ENCODE results near the gene TMEM74B. TPM values are rescaled to one million over a fixed set of nuclear protein-coding genes. Genes with fewer than 3 reads are reported as not detected.
A peak's percentile ranks its signal among the peaks of the same experiment; 100 is the strongest.
"Not testable (repeated sequence)": the region's sequence is repeated elsewhere in the genome, so short reads cannot be mapped to it uniquely, and the experiment has no call there.

The TMEM74B gene
- 3.6 TPM for polyA plus RNA-seq (2013, experiment 1 of 2)
- 5.1 TPM for polyA plus RNA-seq (2013, experiment 2 of 2)

DNA sequence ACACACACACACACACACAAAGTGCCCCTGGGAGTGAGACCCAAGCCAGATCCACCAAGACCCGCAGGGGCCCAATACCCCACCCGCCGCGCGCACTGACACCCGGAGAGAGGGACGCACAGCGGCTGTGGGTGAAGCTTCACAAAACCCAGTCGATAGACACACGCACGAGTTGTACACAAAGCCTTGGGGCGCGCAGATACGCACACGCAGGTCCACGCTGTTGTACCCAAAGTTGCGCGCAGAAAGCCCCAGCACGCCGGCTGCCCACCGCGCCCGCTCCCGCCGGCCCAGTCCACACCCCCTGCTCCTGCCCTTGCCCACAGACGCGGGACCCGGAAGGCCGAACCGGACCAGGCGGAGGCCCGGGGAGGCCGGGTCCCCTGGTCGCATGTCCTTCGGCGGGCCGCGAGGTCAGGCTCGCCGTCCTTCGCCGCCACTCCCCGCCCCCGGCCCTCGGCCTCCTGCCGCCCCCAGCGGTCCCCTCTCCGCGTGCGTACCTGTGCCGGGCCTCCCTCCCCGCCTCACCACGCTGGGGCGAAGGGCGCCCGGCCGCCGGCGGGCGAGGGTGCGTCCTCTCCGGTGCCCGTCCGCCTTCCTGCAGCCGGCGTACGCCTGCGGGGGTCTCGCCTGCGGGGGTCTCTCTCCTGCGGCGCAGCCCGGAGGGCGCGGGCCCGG lies at the start of gene TMEM74B:
TSS of gene TMEM74B (minus strand) at position 344 of the 678 bp plus-strand sequence. CDS start 1,180 bp downstream, outside the sequence.
- peaks cover 45% of the 10 kb centered on the region for H3K27me3 ChIP-seq (ENCODE audit: insufficient read depth, low read length)
- H3K36me3 ChIP-seq (ENCODE audit: insufficient read depth, low read length), result no peaks in the 10 kb centered on the region
- no peak within 1 kb of the TSS for H3K27ac ChIP-seq (ENCODE audit: low read depth, low read length)
- H3K4me1 ChIP-seq (ENCODE audit: insufficient read depth, low read length), result peaks cover 11% of the 10 kb centered on the region
- H3K9ac ChIP-seq (ENCODE audit: low read depth, low read length), result peak within 1 kb of the TSS; percentile 45; the same call in 1 of the 2 replicates
- 3% methylated on average over 76 of the region's 76 CpGs for WGBS
- H3K4me3 ChIP-seq (ENCODE audit: low read length), result peak within 1 kb of the TSS; percentile 61
- H3K9me3 ChIP-seq (ENCODE audit: insufficient read depth, low read depth, low read length), result no peaks in the 10 kb centered on the region

DNA sequence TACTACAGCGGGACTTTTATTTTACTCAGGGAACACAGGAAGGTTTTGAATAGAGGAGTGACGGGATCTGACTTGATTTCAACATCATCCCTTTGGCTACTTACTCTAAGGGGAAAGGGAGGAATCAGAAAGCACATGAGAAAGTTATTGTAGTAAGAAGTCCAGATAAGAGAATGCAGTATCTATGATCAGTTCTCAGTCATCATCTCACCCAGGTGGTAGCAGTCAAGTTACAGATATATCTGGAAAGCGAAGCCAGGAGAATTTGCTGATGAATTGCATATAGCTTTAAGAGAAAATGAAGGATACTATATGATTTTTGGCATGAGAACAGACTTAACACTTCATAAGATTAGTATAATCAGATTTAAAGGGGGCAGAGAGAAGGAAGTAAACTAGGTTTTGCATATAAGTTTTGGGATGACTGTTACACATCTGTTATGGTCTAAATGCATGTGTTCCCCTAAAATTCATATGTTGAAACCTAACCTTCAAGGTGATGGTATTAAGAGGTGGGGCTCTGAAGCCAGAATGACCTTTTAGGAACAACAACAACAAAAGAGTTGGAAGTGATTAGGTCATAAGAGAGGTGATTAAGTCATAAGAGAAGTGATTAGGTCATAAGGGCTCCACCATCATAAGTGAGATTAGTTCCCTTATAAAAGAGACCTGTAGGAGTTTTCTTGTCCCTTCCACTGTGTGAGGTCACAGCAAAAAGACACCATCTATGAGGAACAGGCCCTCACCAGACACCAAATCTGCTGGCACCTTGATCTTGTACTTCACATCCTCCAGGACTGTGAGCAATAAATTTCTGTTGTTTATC lies 47.7 kb upstream of the TMEM74B start:
- H3K27me3 ChIP-seq (ENCODE audit: insufficient read depth, low read length), result peaks cover 36% of the 10 kb centered on the region
- no peak overlapping the region for H3K27ac ChIP-seq (ENCODE audit: low read depth, low read length)
- H3K36me3 ChIP-seq (ENCODE audit: insufficient read depth, low read length), result no peaks in the 10 kb centered on the region
- H3K4me3 ChIP-seq (ENCODE audit: low read length), result no peak overlapping the region
- no peaks in the 10 kb centered on the region for H3K9me3 ChIP-seq (ENCODE audit: insufficient read depth, low read depth, low read length)
- no peak overlapping the region for H3K9ac ChIP-seq (ENCODE audit: low read depth, low read length)
- 90% methylated on average over 3 of the region's 3 CpGs for WGBS
- H3K4me1 ChIP-seq (ENCODE audit: insufficient read depth, low read length), result no peaks in the 10 kb centered on the region

DNA sequence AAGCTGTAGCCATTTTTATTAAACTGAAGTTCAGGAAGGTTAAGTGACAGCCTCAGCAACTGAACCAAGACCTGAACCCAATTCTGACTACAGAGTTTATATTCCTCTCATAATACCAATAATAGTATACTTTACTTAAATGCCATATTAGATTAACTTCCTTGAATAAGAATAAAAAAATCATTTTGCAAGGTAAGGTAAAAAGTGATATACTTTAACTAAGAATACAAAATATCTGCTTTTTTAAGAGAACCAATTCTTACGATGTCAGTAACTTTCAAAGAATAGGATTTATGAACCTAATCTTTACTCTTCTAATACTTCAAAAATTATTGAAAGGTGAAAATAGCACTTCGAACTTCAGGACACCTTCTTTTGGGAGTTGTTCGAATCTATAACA lies 44.8 kb upstream of the TMEM74B start:
- no peak overlapping the region for H3K9ac ChIP-seq (ENCODE audit: low read depth, low read length)
- no peak overlapping the region for H3K27ac ChIP-seq (ENCODE audit: low read depth, low read length)
- WGBS, result 88% methylated on average over 2 of the region's 3 CpGs
- peaks cover 4% of the 10 kb centered on the region for H3K4me1 ChIP-seq (ENCODE audit: insufficient read depth, low read length)
- H3K27me3 ChIP-seq (ENCODE audit: insufficient read depth, low read length), result peaks cover 59% of the 10 kb centered on the region
- H3K9me3 ChIP-seq (ENCODE audit: insufficient read depth, low read depth, low read length), result no peaks in the 10 kb centered on the region
- no peaks in the 10 kb centered on the region for H3K36me3 ChIP-seq (ENCODE audit: insufficient read depth, low read length)
- no peak overlapping the region for H3K4me3 ChIP-seq (ENCODE audit: low read length)

DNA sequence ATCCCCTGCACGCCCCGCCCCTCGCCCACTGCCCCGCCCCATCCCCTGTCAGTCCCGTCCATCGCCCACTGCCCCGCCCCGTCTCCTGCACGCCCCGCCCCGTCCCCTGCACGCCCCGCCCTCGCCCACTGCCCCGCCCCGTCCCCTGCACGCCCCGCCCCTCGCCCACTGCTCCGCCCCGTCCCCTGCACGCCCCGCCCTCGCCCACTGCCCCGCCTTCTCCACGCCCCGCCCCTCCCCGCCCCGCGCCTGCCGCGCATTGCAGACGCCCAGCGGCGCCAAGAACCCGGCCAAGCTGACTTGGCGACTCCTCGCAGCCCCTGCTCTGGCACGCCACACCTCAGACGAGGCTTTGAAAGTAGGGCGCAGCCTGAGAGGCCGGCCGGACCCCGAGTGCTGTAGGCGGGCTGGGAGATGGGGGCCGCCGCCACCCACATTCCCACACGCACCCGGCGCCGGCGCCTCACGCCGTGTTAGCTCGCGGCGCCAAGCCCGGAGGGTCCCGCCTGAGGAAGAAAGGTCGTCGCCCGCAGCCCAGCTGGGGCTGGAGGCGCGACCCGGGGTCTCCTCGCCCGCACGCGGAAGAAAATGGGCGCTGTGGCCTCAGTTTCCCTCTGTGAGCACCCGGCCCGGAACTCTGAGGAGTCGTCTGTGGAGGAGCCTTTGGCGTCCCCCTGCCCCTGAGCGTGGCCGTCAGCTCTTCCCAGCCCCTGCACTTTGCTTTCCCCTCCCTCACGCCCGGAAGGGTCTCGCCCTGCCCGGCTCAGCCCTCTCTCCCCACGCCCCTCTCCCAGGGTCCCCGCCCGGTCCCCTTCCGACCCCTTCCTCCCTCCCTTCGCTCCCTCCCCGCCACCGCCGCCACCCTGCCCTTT lies 41.2 kb upstream of the TMEM74B start, which contains the start of gene RAD21L1:
TSS of gene RAD21L1 (plus strand) at position 262 of the 872 bp plus-strand sequence. CDS start 2,410 bp downstream, outside the sequence.
- H3K9ac ChIP-seq (ENCODE audit: low read depth, low read length), result peak within 1 kb of the TSS; percentile 77
- H3K4me1 ChIP-seq (ENCODE audit: insufficient read depth, low read length), result peaks cover 4% of the 10 kb centered on the region
- H3K27ac ChIP-seq (ENCODE audit: low read depth, low read length), result peak within 1 kb of the TSS; percentile 58; the same call in 1 of the 2 replicates
- H3K4me3 ChIP-seq (ENCODE audit: low read length), result peak within 1 kb of the TSS; percentile 74
- WGBS, result under 1% methylated on average over 69 of the region's 88 CpGs
- H3K36me3 ChIP-seq (ENCODE audit: insufficient read depth, low read length), result no peaks in the 10 kb centered on the region
- H3K27me3 ChIP-seq (ENCODE audit: insufficient read depth, low read length), result peaks cover 60% of the 10 kb centered on the region
- no peaks in the 10 kb centered on the region for H3K9me3 ChIP-seq (ENCODE audit: insufficient read depth, low read depth, low read length)

DNA sequence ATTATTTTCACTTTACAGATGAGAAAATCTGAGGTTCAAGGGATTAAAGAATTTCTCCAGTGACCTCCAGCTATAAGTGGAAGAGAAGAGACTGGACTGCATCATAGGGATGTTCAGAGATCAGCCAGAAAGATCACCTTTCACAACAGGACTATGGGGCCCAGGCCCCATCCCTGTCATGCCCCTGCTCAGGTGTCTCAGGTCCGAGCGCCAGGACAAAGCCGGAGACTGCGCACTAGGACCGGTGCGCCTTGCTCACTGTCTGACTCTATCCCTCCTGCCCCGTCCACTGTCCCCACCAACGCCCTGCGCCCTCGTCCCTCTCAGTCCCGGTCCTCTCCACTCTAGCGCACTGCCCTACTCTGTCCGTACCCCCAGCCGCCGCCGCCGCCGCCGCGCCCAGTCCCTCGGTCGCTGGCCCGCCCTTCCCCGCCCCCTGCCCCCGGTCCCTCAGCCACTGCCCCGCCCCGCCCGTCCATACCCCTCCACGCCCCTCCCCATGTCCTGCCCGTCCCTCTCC lies 40.5 kb upstream of the TMEM74B start:
- no peak overlapping the region for H3K27ac ChIP-seq (ENCODE audit: low read depth, low read length)
- peak overlapping the region; percentile 70 for H3K4me3 ChIP-seq (ENCODE audit: low read length)
- peaks cover 4% of the 10 kb centered on the region for H3K4me1 ChIP-seq (ENCODE audit: insufficient read depth, low read length)
- H3K27me3 ChIP-seq (ENCODE audit: insufficient read depth, low read length), result peaks cover 55% of the 10 kb centered on the region
- no peaks in the 10 kb centered on the region for H3K36me3 ChIP-seq (ENCODE audit: insufficient read depth, low read length)
- H3K9ac ChIP-seq (ENCODE audit: low read depth, low read length), result no peak overlapping the region
- WGBS, result 2% methylated on average over 22 of the region's 30 CpGs
- no peaks in the 10 kb centered on the region for H3K9me3 ChIP-seq (ENCODE audit: insufficient read depth, low read depth, low read length)

DNA sequence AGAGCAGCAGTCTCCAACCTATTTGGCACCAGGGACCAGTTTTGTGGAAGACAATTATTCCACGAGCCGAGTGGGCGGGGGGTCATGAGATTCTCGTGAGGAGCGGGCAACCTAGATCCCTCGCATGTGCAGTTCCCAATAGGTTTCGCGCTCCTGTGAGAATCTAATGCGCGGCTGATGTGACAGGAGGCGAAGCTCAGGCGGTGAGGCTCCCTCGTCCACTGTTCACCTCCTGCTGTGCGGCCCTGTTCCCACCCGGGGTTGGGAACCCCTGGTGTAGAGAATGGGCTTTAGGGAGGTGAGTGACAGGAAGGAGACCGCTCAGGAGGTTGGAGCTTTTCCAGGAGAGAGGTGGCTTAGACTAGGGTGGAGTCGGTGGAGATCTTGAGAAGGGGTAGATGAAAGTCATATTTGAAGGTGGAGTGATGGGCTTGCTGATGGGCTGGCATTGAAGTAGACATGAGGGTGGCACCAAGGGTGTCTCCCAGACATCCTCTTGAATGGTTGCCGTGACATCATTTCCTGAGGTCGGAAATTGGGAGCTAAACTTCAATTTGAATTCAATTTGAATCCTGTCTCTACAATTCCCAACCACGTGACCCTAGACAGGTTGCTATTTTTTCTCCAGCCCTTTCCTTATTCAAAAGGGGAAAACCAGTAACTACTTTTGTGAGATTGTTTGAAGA lies 39.6 kb upstream of the TMEM74B start:
- Histone ChIP-seq H3K9ac (ENCODE audit: low read depth, low read length) (no peak overlapping the region), H3K36me3 (ENCODE audit: insufficient read depth, low read length) (no peaks in the 10 kb centered on the region), H3K4me3 (ENCODE audit: low read length) (no peak overlapping the region), H3K27me3 (ENCODE audit: insufficient read depth, low read length) (peaks cover 45% of the 10 kb centered on the region), H3K9me3 (ENCODE audit: insufficient read depth, low read depth, low read length) (no peaks in the 10 kb centered on the region), H3K4me1 (ENCODE audit: insufficient read depth, low read length) (peaks cover 4% of the 10 kb centered on the region), H3K27ac (ENCODE audit: low read depth, low read length) (no peak overlapping the region)
- WGBS, result 91% methylated on average over 20 of the region's 20 CpGs

DNA sequence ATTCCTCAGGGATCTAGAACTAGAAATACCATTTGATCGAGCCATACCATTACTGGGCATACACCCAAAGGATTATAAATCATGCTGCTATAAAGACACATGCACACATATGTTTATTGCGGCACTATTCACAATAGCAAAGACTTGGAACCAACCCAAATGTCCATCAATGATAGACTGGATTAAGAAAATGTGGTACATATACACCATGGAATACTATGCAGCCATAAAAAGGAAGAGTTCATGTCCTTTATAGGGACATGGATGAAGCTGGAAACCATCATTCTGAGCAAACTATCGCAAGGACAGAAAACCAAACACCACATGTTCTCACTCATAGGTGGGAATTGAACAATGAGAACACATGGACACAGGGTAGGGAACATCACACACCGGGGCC lies 38.0 kb upstream of the TMEM74B start:
- H3K4me3 ChIP-seq (ENCODE audit: low read length); H3K9me3 ChIP-seq (ENCODE audit: insufficient read depth, low read depth, low read length); H3K9ac ChIP-seq (ENCODE audit: low read depth, low read length); H3K36me3 ChIP-seq (ENCODE audit: insufficient read depth, low read length); H3K4me1 ChIP-seq (ENCODE audit: insufficient read depth, low read length); H3K27ac ChIP-seq (ENCODE audit: low read depth, low read length): not testable (repeated sequence)
- WGBS, result 95% methylated on average over 2 of the region's 4 CpGs
- H3K27me3 ChIP-seq (ENCODE audit: insufficient read depth, low read length), result peaks cover 29% of the 10 kb centered on the region

DNA sequence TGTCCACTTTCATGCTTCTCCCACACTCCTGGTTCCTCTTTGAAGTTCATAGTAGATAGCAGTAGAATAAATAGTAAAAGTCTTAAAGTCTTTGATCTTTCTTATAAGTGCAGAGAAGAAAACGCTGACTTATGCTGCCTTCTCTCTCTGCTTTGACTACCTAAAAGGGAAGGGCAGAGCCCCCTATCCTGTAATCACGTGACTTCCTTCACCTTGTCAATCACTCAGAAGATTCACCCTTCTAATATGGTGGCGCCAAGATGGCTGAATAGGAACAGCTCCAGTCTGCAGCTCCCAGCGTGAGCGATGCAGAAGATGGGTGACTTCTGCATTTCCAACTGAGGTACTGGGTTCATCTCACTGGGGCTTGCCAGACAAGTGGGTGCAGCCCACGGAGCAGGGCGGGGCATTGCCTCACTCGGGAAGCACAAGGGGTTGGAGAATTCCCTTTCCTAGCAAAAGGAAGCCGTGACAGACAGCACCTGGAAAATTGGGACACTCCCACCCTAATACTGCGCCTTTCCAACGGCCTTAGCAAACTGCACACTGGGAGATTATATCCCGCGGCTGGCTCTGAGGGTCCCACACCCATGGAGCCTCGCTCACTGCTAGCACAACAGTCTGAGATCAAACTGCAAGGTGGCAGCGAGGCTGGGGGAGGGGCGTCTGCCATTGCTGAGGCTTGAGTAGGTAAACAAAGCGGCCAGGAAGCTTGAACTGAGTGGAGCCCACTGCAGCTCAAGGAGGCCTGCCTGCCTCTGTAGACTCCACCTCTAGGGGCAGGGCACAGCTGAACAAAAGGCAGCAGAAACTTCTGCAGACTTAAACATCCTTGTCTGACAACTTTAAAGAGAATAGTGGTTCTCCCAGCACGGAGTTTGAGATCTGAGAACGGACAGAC lies 32.0 kb upstream of the TMEM74B start:
- H3K27me3 ChIP-seq (ENCODE audit: insufficient read depth, low read length), result peaks cover 13% of the 10 kb centered on the region; the same call in 1 of the 2 replicates
- not testable (repeated sequence) for H3K36me3 ChIP-seq (ENCODE audit: insufficient read depth, low read length); H3K4me3 ChIP-seq (ENCODE audit: low read length); H3K9me3 ChIP-seq (ENCODE audit: insufficient read depth, low read depth, low read length); H3K9ac ChIP-seq (ENCODE audit: low read depth, low read length); H3K27ac ChIP-seq (ENCODE audit: low read depth, low read length)
- H3K4me1 ChIP-seq (ENCODE audit: insufficient read depth, low read length), result peaks cover 23% of the 10 kb centered on the region
- WGBS, result 85% methylated on average over 19 of the region's 19 CpGs

DNA sequence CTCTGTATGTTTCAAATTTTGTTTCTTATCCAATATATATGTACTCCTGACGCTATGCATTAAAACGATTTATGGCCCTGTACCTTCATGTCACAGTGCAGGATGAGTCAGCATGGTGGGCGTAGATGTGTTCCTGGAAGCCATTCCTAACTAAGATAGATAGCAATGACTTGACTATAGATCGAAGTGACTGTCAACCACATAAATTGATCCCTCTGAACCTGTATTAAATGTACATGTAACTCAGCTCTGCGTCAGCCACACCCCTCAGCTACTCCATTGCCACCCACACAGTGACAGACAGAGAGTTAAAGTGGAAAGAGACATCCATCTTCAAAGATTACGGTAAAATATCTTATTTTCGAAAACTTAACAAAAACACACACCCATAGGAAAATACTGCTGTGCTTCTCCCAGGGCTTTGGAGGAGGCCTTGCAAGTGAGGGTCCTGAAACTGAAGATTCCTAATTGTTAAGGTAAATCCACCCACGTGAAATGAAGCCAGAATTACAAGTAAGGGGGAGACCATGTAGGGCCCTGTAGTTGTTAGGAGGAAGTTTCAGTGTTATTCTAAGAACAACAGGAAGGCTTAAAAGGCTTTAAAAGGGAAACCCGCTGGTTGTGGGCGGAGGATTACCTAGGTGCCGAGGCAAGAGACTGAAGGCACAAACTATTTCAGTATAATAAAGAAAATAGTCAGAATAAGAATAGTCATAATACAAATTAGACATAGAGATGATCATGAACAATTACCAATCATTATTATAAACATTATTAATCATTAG lies 30.8 kb upstream of the TMEM74B start:
- H3K27ac ChIP-seq (ENCODE audit: low read depth, low read length), result 0 out of 2 replicates have a peak overlapping the region, but pooled peaks have one; percentile 28
- peaks cover 23% of the 10 kb centered on the region for H3K4me1 ChIP-seq (ENCODE audit: insufficient read depth, low read length)
- H3K27me3 ChIP-seq (ENCODE audit: insufficient read depth, low read length), result peaks cover 13% of the 10 kb centered on the region; the same call in 1 of the 2 replicates
- no peaks in the 10 kb centered on the region for H3K9me3 ChIP-seq (ENCODE audit: insufficient read depth, low read depth, low read length)
- H3K9ac ChIP-seq (ENCODE audit: low read depth, low read length), result no peak overlapping the region
- H3K4me3 ChIP-seq (ENCODE audit: low read length), result no peak overlapping the region
- H3K36me3 ChIP-seq (ENCODE audit: insufficient read depth, low read length), result no peaks in the 10 kb centered on the region
- WGBS, result 85% methylated on average over 10 of the region's 11 CpGs
